HCT116 (cell line): ENCODE measurements around the gene SYNRG. TPM values are rescaled to one million over a fixed set of nuclear protein-coding genes. Genes with fewer than 3 reads are reported as not detected.

Source experiments
- ATAC-seq: fragments of 200-7000 bp; cut with Tn5 transposase; 2 replicates; pipeline ENCODE4 v1.9.1; 2020; ENCODE audit warnings: mild to moderate bottlenecking, moderate library complexity
- Bru-seq: library from RNA; stranded (reverse); fragments of 400-500 nt; gene quantifications from one replicate; lab custom pipeline; 2021; lab: Mats Ljungman, UMichigan
- BruChase-seq, 2 experiments: library from RNA; stranded (reverse); fragments of 400-500 nt; gene quantifications; one replicate each; lab custom pipeline; 2021; lab: Mats Ljungman, UMichigan
- BruUV-seq: library from RNA; stranded (reverse); fragments of 400-500 nt; replicated peaks from 2 replicates; lab custom pipeline; 2021; lab: Mats Ljungman, UMichigan
- CTCF ChIA-PET: fragments of 300-600 bp; sonication (Branson Sonifier 250); formaldehyde crosslinking; loops from one replicate; lab custom pipeline; 2021; ENCODE audit warnings: antibody characterized with exemption; lab: Charles Lee
- POLR2A ChIA-PET: fragments of 300-600, 350-600 bp; sonication (Branson Sonifier 250); formaldehyde crosslinking; loops from one replicate; lab custom pipeline; 2021; ENCODE audit warnings: antibody characterized with exemption; lab: Charles Lee
- RAD21 ChIA-PET, 2 experiments: fragments of 300-600 bp; sonication (Branson Sonifier 250); formaldehyde crosslinking; loops; one replicate each; lab custom pipeline; 2023; ENCODE audit warnings: low total read pairs in 2 of 2; ENCODE audit not compliant: uncharacterized antibody in 2 of 2, unreplicated experiment in 2 of 2, low non-redundant PET in 1 of 2; lab: Charles Lee
- DNase-seq: peaks from one replicate; pipeline ENCODE4 v3.0.0-alpha.2; 2010; ENCODE audit warnings: low read depth, low spot score
- H2AFZ ChIP-seq: fragments of 200-600 bp; shearing (Covaris generic), sonication (generic); 2 replicates; pipeline ENCODE4 v1.6.1; 2017; ENCODE audit warnings: low read depth, mixed run types, mixed read lengths, antibody characterized with exemption, low read length; ENCODE audit not compliant: poor library complexity, severe bottlenecking
- H3K27ac ChIP-seq: 2 replicates; pipeline ENCODE4 v1.5.1; 2012; ENCODE audit warnings: low read depth, low read length
- H3K27me3 ChIP-seq: fragments of 200-600 bp; sonication (generic); 2 replicates; pipeline ENCODE4 v1.6.1; 2016; ENCODE audit warnings: mixed run types, low read length, mixed read lengths; ENCODE audit not compliant: insufficient read depth
- H3K36me3 ChIP-seq, 2 experiments: fragments of 200-500 bp in 1 of 2; fragments of 200-600 bp in 1 of 2; sonication (Bioruptor generic) in 1 of 2; sonication (generic) in 1 of 2; 2 replicates each; pipeline versions ENCODE4 v1.5.1 to v1.6.1; 2014 to 2016; ENCODE audit warnings: low read length in 2 of 2, inconsistent platforms in 1 of 2, mixed read lengths in 1 of 2, mixed run types in 1 of 2; ENCODE audit not compliant: insufficient read depth in 2 of 2, control insufficient read depth in 1 of 2
- H3K4me1 ChIP-seq, 2 experiments: fragments of 200-600 bp in 1 of 2; sonication (generic) in 1 of 2; 2 replicates each; pipeline versions ENCODE4 v1.5.1 to v1.6.1; 2012 to 2017; ENCODE audit warnings: low read length in 2 of 2, inconsistent platforms in 1 of 2, mild to moderate bottlenecking in 1 of 2, mixed read lengths in 1 of 2, mixed run types in 1 of 2, moderate library complexity in 1 of 2; ENCODE audit not compliant: insufficient read depth in 2 of 2, control insufficient read depth in 1 of 2
- H3K4me2 ChIP-seq: fragments of 200-600 bp; sonication (generic); 2 replicates; pipeline ENCODE4 v1.6.1; 2017; ENCODE audit warnings: mixed run types, low read length, mixed read lengths
- H3K4me3 ChIP-seq, 2 experiments: fragments of 200-600 bp in 1 of 2; sonication (generic) in 1 of 2; replicated peaks in 1 of 2; 2 replicates each; pipeline ENCODE4 v1.5.1; 2011 to 2016; ENCODE audit warnings: low read length in 2 of 2, control low read depth in 1 of 2, low read depth in 1 of 2, mild to moderate bottlenecking in 1 of 2, mixed read lengths in 1 of 2, mixed run types in 1 of 2
- H3K79me2 ChIP-seq: fragments of 200-600 bp; sonication (generic); 2 replicates; pipeline ENCODE4 v1.6.1; 2017; ENCODE audit warnings: mild to moderate bottlenecking, mixed run types, low read length, moderate library complexity, mixed read lengths; ENCODE audit not compliant: insufficient read depth
- H3K9ac ChIP-seq: fragments of 200-600 bp; sonication (generic); 2 replicates; pipeline ENCODE4 v1.6.1; 2016; ENCODE audit warnings: low read length, mixed read lengths
- H3K9me2 ChIP-seq: fragments of 200-600 bp; sonication (generic), shearing (Covaris generic); 2 replicates; pipeline ENCODE4 v1.6.1; 2017; ENCODE audit warnings: mixed run types, mild to moderate bottlenecking, moderate library complexity; ENCODE audit not compliant: insufficient read depth
- H3K9me3 ChIP-seq, 2 experiments: fragments of 200-500 bp in 1 of 2; fragments of 200-600 bp in 1 of 2; sonication (Bioruptor generic) in 1 of 2; sonication (generic) in 1 of 2; 2 replicates each; pipeline ENCODE4 v1.6.1; 2014 to 2017; ENCODE audit warnings: low read length in 2 of 2, mixed read lengths in 2 of 2, inconsistent platforms in 1 of 2, low read depth in 1 of 2, mild to moderate bottlenecking in 1 of 2, mixed run types in 1 of 2, moderate library complexity in 1 of 2; ENCODE audit not compliant: control insufficient read depth in 1 of 2, insufficient read depth in 1 of 2
- H4K20me1 ChIP-seq: fragments of 200-600 bp; sonication (generic), shearing (Covaris generic); 2 replicates; pipeline ENCODE4 v1.6.1; 2017; ENCODE audit warnings: mixed run types, mild to moderate bottlenecking, moderate library complexity; ENCODE audit not compliant: insufficient read depth
- CBX3 ChIP-seq: IDR thresholded peaks from 2 replicates; pipeline ENCODE4 v1.6.1; 2012; ENCODE audit warnings: low read depth
- CEBPB ChIP-seq: IDR thresholded peaks from 2 replicates; pipeline ENCODE4 v1.6.1; 2012; ENCODE audit warnings: low read depth
- EZH2 ChIP-seq: fragments of 200-600 bp; sonication (generic); IDR thresholded peaks from 2 replicates; pipeline ENCODE4 v1.6.1; 2017; ENCODE audit warnings: antibody characterized with exemption, mixed run types
- FOSL1 ChIP-seq: IDR thresholded peaks from 2 replicates; pipeline ENCODE4 v1.6.1; 2012; ENCODE audit warnings: low read depth
- JUND ChIP-seq: IDR thresholded peaks from 2 replicates; pipeline ENCODE4 v1.6.1; 2012
- POLR2A ChIP-seq: IDR thresholded peaks from 2 replicates; pipeline ENCODE4 v1.7.0; 2011; ENCODE audit warnings: borderline replicate concordance; ENCODE audit not compliant: insufficient read depth, insufficient read length; ENCODE audit errors: extremely low read depth
- RAD21 ChIP-seq: IDR thresholded peaks from 2 replicates; pipeline ENCODE4 v1.6.1; 2012; ENCODE audit warnings: low read depth, mild to moderate bottlenecking
- SIN3A ChIP-seq: IDR thresholded peaks from 2 replicates; pipeline ENCODE4 v1.6.1; 2012; ENCODE audit warnings: low read depth
- SP1 ChIP-seq: IDR thresholded peaks from 2 replicates; pipeline ENCODE4 v1.6.1; 2012; ENCODE audit warnings: low read depth
- TCF7L2 ChIP-seq: IDR thresholded peaks from 2 replicates; pipeline ENCODE4 v1.7.0; 2011; ENCODE audit warnings: borderline replicate concordance, inconsistent platforms; ENCODE audit not compliant: insufficient read depth, insufficient read length; ENCODE audit errors: extremely low read depth
- YY1 ChIP-seq: IDR thresholded peaks from 2 replicates; pipeline ENCODE4 v1.6.1; 2011; ENCODE audit warnings: low read length, low read depth, moderate library complexity, mild to moderate bottlenecking; ENCODE audit not compliant: insufficient replicate concordance; ENCODE audit errors: extremely low read depth
- ZFX ChIP-seq: fragments of 450-650 bp; IDR thresholded peaks from 2 replicates; pipeline ENCODE4 v1.6.1; 2017
- ZNF274 ChIP-seq: fragments of 200-500 bp; sonication (Bioruptor generic); IDR thresholded peaks from 2 replicates; pipeline ENCODE4 v1.6.1; 2014; ENCODE audit warnings: mild to moderate bottlenecking, low read depth, low read length, inconsistent platforms
- intact Hi-C: fragments of 100-400 bp; cut with micrococcal nuclease; formaldehyde crosslinking; loops from 2 replicates; pipeline ENCODE4 v1.10.0; 2022
- long read RNA-seq: library from polyadenylated mRNA; unstranded; transcript quantifications from one replicate; pipeline ENCODE4 v2.0.0, GENCODE V29; 2021; ENCODE audit not compliant: unreplicated experiment
- polyA plus RNA-seq: library from polyadenylated mRNA; unstranded; fragments of >200 nt; gene quantifications from 2 replicates; pipeline ENCODE4 v1.2.1, GENCODE V29; 2012; ENCODE audit warnings: missing spikeins
- total RNA-seq: library from RNA; stranded (reverse); gene quantifications from one replicate; pipeline ENCODE4 v1.2.1, GENCODE V29; 2021; ENCODE audit not compliant: unreplicated experiment
- TF ChIP-seq, protein P1 (sequence below): IDR thresholded peaks from 2 replicates; pipeline ENCODE4 v1.6.1; 2012; ENCODE audit warnings: low read depth
- TF ChIP-seq, protein P2 (sequence below): IDR thresholded peaks from 2 replicates; pipeline ENCODE4 v1.6.1; 2012
- TF ChIP-seq, protein P3 (sequence below): IDR thresholded peaks from 2 replicates; pipeline ENCODE4 v1.6.1; 2012

SYNRG gene, protein sequence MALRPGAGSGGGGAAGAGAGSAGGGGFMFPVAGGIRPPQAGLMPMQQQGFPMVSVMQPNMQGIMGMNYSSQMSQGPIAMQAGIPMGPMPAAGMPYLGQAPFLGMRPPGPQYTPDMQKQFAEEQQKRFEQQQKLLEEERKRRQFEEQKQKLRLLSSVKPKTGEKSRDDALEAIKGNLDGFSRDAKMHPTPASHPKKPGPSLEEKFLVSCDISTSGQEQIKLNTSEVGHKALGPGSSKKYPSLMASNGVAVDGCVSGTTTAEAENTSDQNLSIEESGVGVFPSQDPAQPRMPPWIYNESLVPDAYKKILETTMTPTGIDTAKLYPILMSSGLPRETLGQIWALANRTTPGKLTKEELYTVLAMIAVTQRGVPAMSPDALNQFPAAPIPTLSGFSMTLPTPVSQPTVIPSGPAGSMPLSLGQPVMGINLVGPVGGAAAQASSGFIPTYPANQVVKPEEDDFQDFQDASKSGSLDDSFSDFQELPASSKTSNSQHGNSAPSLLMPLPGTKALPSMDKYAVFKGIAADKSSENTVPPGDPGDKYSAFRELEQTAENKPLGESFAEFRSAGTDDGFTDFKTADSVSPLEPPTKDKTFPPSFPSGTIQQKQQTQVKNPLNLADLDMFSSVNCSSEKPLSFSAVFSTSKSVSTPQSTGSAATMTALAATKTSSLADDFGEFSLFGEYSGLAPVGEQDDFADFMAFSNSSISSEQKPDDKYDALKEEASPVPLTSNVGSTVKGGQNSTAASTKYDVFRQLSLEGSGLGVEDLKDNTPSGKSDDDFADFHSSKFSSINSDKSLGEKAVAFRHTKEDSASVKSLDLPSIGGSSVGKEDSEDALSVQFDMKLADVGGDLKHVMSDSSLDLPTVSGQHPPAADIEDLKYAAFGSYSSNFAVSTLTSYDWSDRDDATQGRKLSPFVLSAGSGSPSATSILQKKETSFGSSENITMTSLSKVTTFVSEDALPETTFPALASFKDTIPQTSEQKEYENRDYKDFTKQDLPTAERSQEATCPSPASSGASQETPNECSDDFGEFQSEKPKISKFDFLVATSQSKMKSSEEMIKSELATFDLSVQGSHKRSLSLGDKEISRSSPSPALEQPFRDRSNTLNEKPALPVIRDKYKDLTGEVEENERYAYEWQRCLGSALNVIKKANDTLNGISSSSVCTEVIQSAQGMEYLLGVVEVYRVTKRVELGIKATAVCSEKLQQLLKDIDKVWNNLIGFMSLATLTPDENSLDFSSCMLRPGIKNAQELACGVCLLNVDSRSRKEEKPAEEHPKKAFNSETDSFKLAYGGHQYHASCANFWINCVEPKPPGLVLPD (N-terminal part only)
- 23.8 TPM for total RNA-seq
- polyA plus RNA-seq: 9.3 and 10.8 TPM in 2 replicates
- percentile 70 among the genes with signal in this experiment for Bru-seq, nascent RNA
- percentile 66 among the genes with signal in this experiment for BruChase-seq, experiment 1, labeled RNA remaining after a 6-hour chase
- BruChase-seq, experiment 2, labeled RNA remaining after a 2-hour chase: percentile 71 among the genes with signal in this experiment
- long read RNA-seq, partial matches to known transcripts: 8 of 34 reads
- long read RNA-seq, other reads (novel, unspliced or antisense): 26 of 34 reads

DNA sequence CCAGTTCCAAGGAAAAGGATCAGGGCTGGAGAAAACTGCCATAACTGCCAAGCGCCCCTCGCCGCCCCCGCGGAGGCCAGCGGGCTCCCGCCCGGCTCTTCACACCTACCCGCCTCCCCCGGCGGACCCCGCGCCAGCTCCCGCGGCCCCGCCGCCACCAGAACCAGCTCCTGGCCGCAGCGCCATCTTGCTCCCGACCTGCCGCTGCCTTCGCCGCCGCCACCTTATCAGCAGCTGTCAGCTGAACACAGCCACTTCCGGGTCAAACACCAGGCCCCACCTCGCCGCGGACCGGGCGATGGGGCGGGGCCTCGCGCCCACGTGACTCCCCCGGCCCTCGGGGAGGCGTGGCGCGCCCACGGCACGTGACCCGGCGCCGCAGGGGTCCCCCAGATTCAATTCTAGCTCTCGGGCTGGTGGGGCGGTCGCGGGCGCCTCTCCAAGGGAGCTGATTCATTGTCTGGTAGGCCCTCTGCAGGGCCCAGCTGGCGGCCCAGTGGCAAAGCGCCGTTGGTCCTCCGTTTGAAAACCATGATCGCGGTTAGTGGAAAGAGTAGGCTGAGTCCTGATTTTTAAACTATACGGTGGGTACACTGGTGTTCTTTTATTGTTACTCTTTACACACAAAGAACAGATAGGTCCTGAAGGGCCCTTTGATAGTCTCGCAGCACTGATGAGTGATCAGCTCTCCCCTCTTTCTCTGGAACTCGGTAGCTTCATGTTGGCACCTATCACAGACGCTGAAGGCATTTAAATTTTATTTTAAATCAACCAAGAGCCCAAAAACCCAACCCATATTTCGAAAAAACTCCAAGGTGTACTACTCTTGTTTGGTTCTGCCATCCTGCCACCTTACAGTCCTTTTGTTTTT lies at the start of gene SYNRG:
Gene SYNRG, minus strand, starts transcription at position 249 of the 871 bp plus-strand sequence. Its CDS starts 63 bp downstream, at position 186.
- ChIA-PET CTCF (interaction anchor here (0.8 to 3.4 kb wide), 5 partner anchors 18 to 250 kb away, joined by 3 to 10 read pairs (median 4); no protein-coding TSS in a partner anchor), POLR2A (interaction anchor here (0.9 to 1.9 kb wide), 3 partner anchors 8 to 34 kb away, joined by 3 to 6 read pairs (median 4); partner anchors contain the start of gene DDX52), RAD21 (interaction anchor here (0.6 to 1.1 kb wide), 2 partner anchors 69 to 236 kb away, joined by 3 to 4 read pairs; no protein-coding TSS in a partner anchor)
- Histone ChIP-seq H3K27ac (peak within 1 kb of the TSS; percentile 75), H2AFZ (no peak within 1 kb of the TSS), H3K36me3 (peaks cover 3 to 14% of the 10 kb centered on the region in 2 experiments; a peak in 2 of 4 replicates), H3K79me2 (peaks cover 35% of the 10 kb centered on the region), H3K4me2 (peak within 1 kb of the TSS; percentile 81), H3K9ac (peak within 1 kb of the TSS; percentile 86), H3K9me2 (no peaks in the 10 kb centered on the region), H3K4me3 (peak within 1 kb of the TSS; percentile 85 to 91), H3K27me3 (no peaks in the 10 kb centered on the region), H3K4me1 (peaks cover 15 to 26% of the 10 kb centered on the region in 2 experiments), H4K20me1 (no peaks in the 10 kb centered on the region), H3K9me3 (no peaks in the 10 kb centered on the region)
- peak; percentile 92 for ATAC-seq
- intact Hi-C loops: loop anchor here (5.0 to 10.0 kb wide), 2 partner anchors 55 to 117 kb away; no protein-coding TSS in a partner anchor
- peak; percentile 86 for DNase-seq
- BruUV-seq: TSS peak; percentile 87
- peak; percentile 80 for TF ChIP-seq POLR2A
- no peak for TF ChIP-seq ZNF274
- TF ChIP-seq FOSL1: 0 out of 2 replicates have a peak, but pooled peaks have one; percentile 42
- TF ChIP-seq, protein P1, sequence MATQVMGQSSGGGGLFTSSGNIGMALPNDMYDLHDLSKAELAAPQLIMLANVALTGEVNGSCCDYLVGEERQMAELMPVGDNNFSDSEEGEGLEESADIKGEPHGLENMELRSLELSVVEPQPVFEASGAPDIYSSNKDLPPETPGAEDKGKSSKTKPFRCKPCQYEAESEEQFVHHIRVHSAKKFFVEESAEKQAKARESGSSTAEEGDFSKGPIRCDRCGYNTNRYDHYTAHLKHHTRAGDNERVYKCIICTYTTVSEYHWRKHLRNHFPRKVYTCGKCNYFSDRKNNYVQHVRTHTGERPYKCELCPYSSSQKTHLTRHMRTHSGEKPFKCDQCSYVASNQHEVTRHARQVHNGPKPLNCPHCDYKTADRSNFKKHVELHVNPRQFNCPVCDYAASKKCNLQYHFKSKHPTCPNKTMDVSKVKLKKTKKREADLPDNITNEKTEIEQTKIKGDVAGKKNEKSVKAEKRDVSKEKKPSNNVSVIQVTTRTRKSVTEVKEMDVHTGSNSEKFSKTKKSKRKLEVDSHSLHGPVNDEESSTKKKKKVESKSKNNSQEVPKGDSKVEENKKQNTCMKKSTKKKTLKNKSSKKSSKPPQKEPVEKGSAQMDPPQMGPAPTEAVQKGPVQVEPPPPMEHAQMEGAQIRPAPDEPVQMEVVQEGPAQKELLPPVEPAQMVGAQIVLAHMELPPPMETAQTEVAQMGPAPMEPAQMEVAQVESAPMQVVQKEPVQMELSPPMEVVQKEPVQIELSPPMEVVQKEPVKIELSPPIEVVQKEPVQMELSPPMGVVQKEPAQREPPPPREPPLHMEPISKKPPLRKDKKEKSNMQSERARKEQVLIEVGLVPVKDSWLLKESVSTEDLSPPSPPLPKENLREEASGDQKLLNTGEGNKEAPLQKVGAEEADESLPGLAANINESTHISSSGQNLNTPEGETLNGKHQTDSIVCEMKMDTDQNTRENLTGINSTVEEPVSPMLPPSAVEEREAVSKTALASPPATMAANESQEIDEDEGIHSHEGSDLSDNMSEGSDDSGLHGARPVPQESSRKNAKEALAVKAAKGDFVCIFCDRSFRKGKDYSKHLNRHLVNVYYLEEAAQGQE: no peak
- TF ChIP-seq JUND: peak; percentile 71
- TF ChIP-seq CBX3: no peak
- no peak for TF ChIP-seq CEBPB
- peak; percentile 55 for TF ChIP-seq TCF7L2
- TF ChIP-seq SP1: peak; percentile 83
- no peak for TF ChIP-seq EZH2
- peak; percentile 94 for TF ChIP-seq YY1
- TF ChIP-seq RAD21: peak; percentile 34
- TF ChIP-seq, protein P2, sequence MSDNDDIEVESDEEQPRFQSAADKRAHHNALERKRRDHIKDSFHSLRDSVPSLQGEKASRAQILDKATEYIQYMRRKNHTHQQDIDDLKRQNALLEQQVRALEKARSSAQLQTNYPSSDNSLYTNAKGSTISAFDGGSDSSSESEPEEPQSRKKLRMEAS: peak; percentile 91
- TF ChIP-seq SIN3A: peak; percentile 82
- no peak; the same call in 1 of the 2 replicates for TF ChIP-seq ZFX
- TF ChIP-seq, protein P3, sequence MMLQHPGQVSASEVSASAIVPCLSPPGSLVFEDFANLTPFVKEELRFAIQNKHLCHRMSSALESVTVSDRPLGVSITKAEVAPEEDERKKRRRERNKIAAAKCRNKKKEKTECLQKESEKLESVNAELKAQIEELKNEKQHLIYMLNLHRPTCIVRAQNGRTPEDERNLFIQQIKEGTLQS: no peak
